RWPE1 (cell line): Measurements from ENCODE around the gene ARRDC5.

ENCODE experiments used
- CTCF ChIA-PET: fragments of 350-600 bp; sonication (Branson Sonifier 250); formaldehyde crosslinking; extraction: SDS; loops from one replicate; lab custom pipeline; 2021; lab: Yijun Ruan, JAX
- POLR2A ChIA-PET: fragments of 400-600 bp; formaldehyde crosslinking; extraction: SDS; loops from one replicate; lab custom pipeline; 2020; ENCODE audit warnings: antibody characterized with exemption; ENCODE audit not compliant: low non-redundant PET; lab: Yijun Ruan, JAX
- DNase-seq: peaks from one replicate; pipeline ENCODE4 v3.0.0; 2012; ENCODE audit warnings: low spot score
- H3K27ac ChIP-seq: fragments of 450-650 bp; 2 replicates; pipeline ENCODE4 v1.5.1; 2017
- CTCF ChIP-seq: fragments of 450-650 bp; conservative IDR thresholded peaks from 2 replicates; pipeline ENCODE4 v1.5.1; 2017; ENCODE audit warnings: low read depth, mild to moderate bottlenecking

The ARRDC5 gene

GRCh38 chr19:4933528-4933927, 30.8 kb upstream of the ARRDC5 start:
- peak overlapping the region; percentile 72 for H3K27ac ChIP-seq
- ChIA-PET POLR2A (no interaction called here), CTCF (no interaction called here)
- no peak for TF ChIP-seq CTCF
- DNase-seq, result no peak

GRCh38 chr19:4932711-4933110, 30.0 kb upstream of the ARRDC5 start:
- CTCF ChIA-PET, result no interaction called here
- TF ChIP-seq CTCF, result no peak
- POLR2A ChIA-PET, result no interaction called here
- DNase-seq, result no peak
- peak overlapping the region; percentile 72 for H3K27ac ChIP-seq

- ChIA-PET POLR2A (no interaction called here), CTCF (no interaction called here)
- DNase-seq, result no peak
- H3K27ac ChIP-seq, result peak overlapping the region; percentile 72
- TF ChIP-seq CTCF, result no peak
These were observed 28.0 kb upstream of the ARRDC5 start for GRCh38 chr19:4930664-4931063.

GRCh38 chr19:4929186-4929585, 26.5 kb upstream of the ARRDC5 start:
- ChIA-PET POLR2A (interaction anchor here (0.7 kb wide), 1 partner anchor 20 kb away, joined by 3 read pairs; no protein-coding TSS in a partner anchor), CTCF (interaction anchor here (0.5 to 0.9 kb wide), 5 partner anchors 9 to 120 kb away, joined by 3 to 6 read pairs (median 4); no protein-coding TSS in a partner anchor)
- TF ChIP-seq CTCF, result no peak
- H3K27ac ChIP-seq, result peak overlapping the region; percentile 72
- no peak for DNase-seq

GRCh38 chr19:4923276-4923747, 20.6 kb upstream of the ARRDC5 start:
- ChIA-PET POLR2A (no interaction called here), CTCF (no interaction called here)
- H3K27ac ChIP-seq, result peak overlapping the region; percentile 11
- TF ChIP-seq CTCF, result no peak
- no peak for DNase-seq

GRCh38 chr19:4922530-4923275, 20.0 kb upstream of the ARRDC5 start:
- POLR2A ChIA-PET, result interaction anchor here (0.5 kb wide), 1 partner anchor 106 kb away, joined by 3 read pairs; no protein-coding TSS in a partner anchor
- no peak for DNase-seq
- peak overlapping the region; percentile 11 for H3K27ac ChIP-seq
- TF ChIP-seq CTCF, result no peak
- CTCF ChIA-PET, result no interaction called here
